Body of pancreas (tissue), 4 donors: ENCODE results near the gene CLDN22.

Experiments used
- POLR2A ChIP-seq, 3 donors: fragments of 450-650 bp; IDR thresholded peaks; one replicate each; pipeline ENCODE4 v1.6.1; 2016; ENCODE audit warnings: antibody characterized with exemption in 3 of 3, mild to moderate bottlenecking in 2 of 3
- TF ChIP-seq, protein P1 (sequence below), 7 experiments: fragments of 450-650 bp in 4 of 7; fragments of 200-600 bp in 3 of 7; sonication (generic) in 3 of 7; IDR thresholded peaks; one replicate each; pipeline ENCODE4 v1.5.1; 2016 to 2019; ENCODE audit warnings: antibody characterized with exemption in 7 of 7

GRCh38 chr4:183268556-183268955 lies 51.5 kb downstream of the CLDN22 start:
- TF ChIP-seq POLR2A (IDR thresholded peaks at IDR 0.05): no peak
- TF ChIP-seq, protein P1, sequence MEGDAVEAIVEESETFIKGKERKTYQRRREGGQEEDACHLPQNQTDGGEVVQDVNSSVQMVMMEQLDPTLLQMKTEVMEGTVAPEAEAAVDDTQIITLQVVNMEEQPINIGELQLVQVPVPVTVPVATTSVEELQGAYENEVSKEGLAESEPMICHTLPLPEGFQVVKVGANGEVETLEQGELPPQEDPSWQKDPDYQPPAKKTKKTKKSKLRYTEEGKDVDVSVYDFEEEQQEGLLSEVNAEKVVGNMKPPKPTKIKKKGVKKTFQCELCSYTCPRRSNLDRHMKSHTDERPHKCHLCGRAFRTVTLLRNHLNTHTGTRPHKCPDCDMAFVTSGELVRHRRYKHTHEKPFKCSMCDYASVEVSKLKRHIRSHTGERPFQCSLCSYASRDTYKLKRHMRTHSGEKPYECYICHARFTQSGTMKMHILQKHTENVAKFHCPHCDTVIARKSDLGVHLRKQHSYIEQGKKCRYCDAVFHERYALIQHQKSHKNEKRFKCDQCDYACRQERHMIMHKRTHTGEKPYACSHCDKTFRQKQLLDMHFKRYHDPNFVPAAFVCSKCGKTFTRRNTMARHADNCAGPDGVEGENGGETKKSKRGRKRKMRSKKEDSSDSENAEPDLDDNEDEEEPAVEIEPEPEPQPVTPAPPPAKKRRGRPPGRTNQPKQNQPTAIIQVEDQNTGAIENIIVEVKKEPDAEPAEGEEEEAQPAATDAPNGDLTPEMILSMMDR (IDR thresholded peaks at IDR 0.05): no peak
